NCI-H1436 treated with DMSO at 0.1 percent for 48 hours (cell line): ENCODE data around the gene DUS1L.
"Not testable (repeated sequence)": the region's sequence is repeated elsewhere in the genome, so short reads cannot be mapped to it uniquely, and the experiment has no call there.

Experiments
- DNase-seq: peaks from one replicate; lab custom pipeline; 2025; lab: John Stamatoyannopoulos, UW

DUS1L gene

GRCh38 chr17:82039695-82040299 lies 25.8 kb downstream of the DUS1L start:
- DNase-seq = no peak

DNA sequence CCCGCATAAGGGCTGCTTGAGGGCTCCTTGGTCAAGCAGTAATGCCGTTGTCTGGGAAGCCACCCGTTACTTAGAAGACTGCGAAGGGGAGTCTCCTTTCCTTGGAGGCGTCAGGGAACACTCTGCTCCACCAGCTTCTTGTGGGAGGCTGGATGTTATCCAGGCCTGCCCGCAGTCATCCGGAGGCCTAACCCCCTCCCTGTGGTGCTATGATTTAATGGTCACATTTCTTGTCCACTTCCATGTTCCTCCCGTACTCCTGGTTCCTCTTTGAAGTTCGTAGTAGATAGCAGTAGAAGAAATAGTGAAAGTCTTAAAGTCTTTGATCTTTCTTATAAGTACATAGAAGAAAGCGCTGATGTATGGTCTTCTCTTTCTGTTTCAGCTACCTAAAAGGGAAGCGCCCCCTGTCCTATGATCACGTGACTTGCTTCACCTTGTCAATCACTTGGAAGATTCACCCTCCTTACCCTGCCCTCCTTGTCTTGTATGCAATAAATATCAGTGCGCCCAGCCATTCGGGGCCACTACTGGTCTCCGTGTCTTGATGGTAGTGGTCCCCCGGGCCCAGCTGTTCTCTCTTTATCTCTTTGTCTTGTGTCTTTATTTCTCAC lies 26.7 kb downstream of the DUS1L start:
- not testable (repeated sequence) for DNase-seq

DNA sequence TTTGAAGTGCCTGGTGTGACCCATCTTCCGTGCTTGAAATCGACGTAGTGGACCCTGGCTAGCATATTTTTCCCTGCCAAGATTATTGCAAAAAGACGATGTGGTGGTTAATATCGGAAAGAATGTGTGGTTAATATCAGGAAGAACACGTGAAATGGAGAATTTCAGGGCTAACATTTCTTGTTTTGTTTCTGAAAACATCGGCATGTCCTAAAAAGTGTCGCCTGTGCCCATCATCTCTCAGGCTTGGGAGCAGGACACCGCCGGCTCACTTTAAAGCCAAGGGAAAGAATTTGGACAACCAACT lies 27.8 kb downstream of the DUS1L start:
- DNase-seq = no peak

DNA sequence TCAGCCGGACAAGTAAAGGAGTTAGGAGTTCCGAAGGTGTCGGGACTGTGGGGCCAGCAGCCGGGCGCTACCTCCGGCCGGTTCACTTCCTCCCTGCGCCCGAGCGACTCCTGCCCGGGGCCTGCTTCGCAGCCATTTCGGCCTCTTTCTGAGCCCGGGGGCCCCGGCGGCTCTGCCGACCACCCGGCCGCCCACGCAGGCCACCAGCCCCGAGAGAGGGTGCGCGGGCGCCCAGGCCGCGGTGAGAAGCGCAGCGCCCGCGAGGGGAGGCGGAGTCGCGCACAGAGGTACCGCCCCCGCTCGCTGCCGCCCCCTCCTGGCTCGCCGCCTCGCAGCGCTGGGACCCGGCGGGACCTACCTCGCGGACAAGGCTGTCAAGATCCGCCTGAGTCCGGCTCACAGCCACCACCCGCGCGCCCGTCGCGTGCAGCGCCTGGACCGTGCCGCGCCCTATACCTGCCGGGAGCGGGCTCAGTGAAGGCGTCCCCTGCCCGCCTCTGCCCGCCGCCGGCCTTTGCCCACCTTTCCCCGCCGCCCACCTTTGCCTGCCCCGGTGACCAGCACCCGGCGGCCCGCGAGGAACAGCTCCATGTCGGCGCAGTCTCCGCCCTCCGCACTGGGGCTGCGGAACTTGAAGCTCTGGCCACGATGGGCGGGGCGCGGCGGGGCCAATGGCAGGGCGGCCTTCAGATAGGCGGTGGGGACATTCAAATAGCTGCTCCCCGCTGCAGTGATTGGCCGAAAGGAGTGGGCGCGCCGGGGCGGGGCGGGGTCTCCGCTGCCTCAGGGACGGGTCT lies 28.3 kb downstream of the DUS1L start, which contains the start of gene DCXR:
Gene DCXR (minus strand): TSS at position 606 of the 797 bp plus-strand sequence. CDS start 15 bp downstream, at position 591.
- DNase-seq = peak; percentile 84

- no peak for DNase-seq
These were observed 28.9 kb downstream of the DUS1L start for GRCh38 chr17:82036634-82037091.

DNA sequence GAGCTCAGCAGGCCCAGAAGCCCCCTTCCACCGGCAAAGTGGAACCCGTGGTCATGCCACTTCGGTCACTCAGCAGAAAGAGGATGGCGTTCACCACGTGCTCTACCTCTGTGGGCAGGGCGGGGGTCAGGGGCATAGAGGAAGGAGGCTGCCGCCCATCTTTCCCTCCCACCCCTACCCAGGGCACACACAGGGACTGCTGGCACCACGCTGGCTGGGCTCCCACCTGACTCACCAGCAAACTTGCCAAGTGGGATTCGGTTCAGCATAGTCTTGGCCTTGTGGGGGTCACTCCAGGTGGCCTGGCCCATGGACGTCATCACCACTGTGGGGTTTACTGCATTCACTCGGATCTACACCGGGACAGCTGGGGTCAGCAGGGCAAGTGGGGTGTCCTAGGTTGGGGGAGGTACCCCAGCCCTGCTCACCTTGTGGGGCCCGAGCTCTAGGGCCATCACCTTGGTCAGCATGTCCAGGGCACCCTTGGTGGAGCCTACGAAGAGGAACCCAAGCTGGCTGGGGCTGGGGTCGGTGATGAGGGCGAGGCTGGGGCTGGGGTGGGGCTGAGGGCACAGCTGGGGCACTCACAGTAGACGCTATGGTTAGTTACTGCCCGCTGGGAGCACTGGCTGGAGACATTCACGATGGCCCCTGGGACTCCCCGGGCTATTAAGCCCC lies 29.5 kb downstream of the DUS1L start:
- DNase-seq = no peak

DNA sequence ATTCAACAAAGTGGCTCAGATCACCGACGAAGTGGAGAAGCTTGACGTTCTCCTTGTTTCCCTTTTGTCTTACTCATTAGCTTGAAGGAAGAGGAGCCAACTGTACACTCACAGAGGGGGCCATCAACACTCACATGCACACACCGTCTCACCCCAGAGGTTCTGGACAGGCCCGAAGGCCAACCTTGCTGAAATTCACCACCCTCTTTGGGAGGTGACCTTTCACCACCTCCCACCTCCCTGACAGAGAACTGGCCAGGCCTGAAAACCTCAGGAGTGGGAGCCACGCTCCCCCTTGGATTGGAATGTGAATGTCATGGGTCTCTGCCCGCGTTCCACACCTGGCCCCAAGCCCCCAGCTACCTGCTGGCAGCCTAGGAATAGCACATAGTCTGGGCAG lies 30.1 kb downstream of the DUS1L start:
- no peak for DNase-seq

- DNase-seq = no peak
These were observed 31.1 kb downstream of the DUS1L start for GRCh38 chr17:82034371-82035011.

DNA sequence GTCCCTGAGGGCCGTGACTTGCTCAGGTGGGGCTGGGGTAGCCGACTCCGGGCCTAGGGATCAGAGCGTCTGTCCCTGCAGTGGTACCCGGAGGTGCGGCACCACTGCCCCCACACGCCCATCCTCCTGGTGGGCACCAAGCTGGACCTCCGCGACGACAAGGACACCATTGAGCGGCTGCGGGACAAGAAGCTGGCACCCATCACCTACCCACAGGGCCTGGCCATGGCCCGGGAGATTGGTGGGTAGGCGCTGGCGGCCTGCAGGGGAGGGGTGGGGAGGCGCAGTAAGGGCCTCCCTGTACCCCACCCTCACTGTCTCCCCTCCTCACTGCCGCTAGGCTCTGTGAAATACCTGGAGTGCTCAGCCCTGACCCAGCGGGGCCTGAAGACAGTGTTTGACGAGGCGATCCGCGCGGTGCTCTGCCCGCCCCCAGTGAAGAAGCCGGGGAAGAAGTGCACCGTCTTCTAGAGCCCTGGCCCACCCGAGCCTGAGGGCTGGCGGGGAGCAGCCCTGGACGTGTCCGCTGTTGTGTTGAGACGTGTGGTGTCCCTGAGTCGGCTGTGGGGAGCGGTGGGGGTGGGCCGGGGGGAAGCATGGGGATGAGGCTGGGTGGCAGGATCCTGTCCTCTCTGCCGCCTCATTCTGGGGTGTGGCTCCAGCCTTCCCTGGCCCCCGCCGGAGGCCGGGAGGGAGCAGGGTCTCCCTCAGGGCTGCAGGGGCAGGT lies 32.1 kb downstream of the DUS1L start:
- no peak for DNase-seq

DNA sequence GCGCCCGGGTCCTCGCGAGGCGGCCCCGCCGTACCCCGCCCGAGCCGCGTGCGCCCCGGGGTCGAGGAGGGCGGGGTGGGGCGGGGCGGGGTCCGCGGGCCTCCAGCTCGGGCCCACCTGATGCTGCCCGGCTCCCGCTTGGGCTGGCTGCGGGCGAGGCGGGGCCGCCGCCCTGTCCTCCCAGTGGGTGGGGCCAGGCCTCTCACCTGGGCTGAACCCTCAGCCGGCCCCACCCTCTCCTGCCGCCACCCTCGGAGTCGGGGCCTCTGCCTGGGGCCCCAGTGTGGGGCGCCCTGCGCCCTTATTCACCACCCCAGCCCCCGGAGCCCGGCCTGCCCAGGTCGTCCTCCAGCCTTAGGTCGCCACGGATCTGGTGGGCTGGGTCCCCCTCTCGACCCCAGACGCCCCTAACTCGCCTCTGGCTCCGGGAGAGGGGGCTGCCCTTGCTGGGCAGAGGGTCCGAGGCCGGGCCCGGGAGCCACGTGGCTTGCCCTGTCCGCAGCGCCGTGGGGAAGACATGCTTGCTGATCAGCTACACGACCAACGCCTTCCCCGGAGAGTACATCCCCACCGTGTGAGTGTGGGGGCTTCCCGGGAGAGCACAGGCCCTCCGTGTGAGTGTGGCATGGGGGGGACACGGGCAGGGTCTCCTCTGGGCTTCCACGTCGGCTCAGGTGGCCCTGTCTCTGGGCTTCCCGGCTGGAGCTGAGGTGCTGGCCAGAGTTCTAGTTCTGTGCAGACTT lies 33.5 kb downstream of the DUS1L start:
- DNase-seq = no peak

DNA sequence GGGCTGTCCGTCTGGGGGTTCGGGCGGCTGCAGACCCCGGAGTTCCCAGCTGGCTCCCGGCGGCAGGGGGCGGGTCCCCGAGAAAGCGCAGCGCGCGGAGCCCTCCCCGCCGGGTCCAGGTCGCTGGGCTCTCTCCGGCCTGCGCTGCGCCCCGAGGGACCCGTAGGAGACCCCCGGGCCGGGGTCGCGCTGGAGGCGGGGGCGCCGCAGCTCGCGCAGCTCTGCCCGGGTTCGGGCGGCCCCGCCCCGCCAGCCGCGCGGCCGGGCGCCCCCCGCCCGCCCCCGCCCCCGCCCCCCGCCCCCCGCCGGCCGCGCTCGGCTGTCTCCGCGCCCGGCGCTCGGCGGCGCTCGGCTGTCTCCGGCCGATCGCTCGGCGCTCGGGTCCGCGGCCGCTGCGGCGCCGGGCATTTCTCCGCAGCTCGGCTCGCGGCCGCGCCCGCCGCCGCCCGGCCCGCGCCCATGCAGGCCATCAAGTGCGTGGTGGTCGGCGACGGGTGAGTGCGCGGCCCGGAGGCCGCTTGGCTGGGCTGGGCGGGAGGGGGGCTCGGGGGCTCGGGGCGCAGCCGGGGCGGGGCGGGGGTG lies 34.2 kb downstream of the DUS1L start, which contains the start of gene RAC3:
Gene RAC3 (plus strand): TSS at position 376 of the 582 bp plus-strand sequence. CDS start 84 bp downstream, at position 460.
- no peak for DNase-seq

GRCh38 chr17:82030470-82031302 lies 34.9 kb downstream of the DUS1L start:
- no peak for DNase-seq

- no peak for DNase-seq
These were observed 35.6 kb downstream of the DUS1L start for GRCh38 chr17:82029990-82030469.

- no peak for DNase-seq
These were observed 36.2 kb downstream of the DUS1L start for GRCh38 chr17:82029391-82029790.

DNA sequence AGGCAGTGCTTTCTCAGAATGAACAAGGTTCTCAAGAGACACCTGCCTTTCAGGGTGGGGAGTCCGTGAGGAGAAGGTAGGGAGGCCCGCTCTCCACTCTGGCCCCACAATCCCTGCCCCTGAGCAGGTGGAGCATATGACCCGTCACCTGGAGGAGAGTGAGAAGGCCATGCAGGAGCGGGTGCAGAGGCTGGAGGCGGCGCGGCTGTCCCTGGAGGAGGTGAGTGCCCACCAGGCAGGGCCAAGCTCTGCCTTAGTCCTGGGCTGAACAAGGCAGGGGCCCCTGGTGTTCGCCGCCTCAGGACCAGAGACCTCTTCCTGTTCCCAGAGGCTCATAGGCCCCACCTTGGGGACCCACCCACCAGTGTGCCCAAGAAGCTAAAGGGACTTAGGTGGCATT lies 36.6 kb downstream of the DUS1L start:
- DNase-seq = no peak

DNA sequence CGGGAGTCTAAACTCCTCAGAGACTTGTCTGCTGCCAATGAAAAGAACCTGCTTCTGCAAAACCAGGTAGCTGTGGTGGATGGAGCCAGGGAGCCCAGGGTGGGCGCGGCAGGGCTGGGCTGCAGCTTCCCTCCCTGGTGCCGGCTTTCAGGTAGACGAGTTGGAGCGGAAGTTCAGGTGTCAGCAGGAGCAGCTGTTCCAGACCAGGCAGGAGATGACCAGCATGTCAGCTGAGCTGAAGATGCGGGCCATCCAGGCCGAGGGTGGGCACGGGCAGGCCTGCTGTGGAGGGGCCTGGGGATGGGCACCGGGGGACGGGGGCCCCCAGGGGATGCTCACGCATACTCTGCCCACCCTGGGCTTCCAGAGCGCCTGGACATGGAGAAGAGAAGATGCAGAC lies 37.4 kb downstream of the DUS1L start:
- no peak for DNase-seq

- DNase-seq = no peak
These were observed 40.0 kb downstream of the DUS1L start for GRCh38 chr17:82025401-82026107.

DNA sequence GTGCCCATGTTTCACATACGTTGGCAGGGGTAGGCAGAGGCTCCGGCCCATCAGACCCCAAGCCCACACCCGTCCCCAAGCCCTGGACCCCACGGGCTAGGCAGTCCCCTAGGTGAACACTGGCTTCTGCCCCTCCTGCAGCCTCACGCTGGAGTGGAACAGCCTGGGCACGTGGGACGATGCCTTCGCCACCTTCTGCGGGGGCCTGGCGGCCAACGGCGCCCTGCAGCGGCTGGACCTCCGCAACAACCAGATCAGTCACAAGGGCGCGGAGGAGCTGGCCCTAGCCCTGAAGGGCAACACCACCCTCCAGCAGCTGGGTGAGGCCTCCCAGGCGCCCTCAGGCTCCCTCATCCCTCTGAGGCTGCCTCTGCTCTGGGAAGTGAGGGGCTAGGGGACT lies 40.7 kb downstream of the DUS1L start:
- no peak for DNase-seq
